NCI-H128 (cell line): Measurements from ENCODE around the gene LMNA.
A peak's percentile ranks its signal among the peaks of the same experiment; 100 is the strongest.
"Not testable (repeated sequence)": the region's sequence is repeated elsewhere in the genome, so short reads cannot be mapped to it uniquely, and the experiment has no call there.

Experiments used
- DNase-seq: peaks from one replicate; lab custom pipeline; 2025; ENCODE audit not compliant: unreplicated experiment; lab: John Stamatoyannopoulos, UW

The LMNA gene

DNA sequence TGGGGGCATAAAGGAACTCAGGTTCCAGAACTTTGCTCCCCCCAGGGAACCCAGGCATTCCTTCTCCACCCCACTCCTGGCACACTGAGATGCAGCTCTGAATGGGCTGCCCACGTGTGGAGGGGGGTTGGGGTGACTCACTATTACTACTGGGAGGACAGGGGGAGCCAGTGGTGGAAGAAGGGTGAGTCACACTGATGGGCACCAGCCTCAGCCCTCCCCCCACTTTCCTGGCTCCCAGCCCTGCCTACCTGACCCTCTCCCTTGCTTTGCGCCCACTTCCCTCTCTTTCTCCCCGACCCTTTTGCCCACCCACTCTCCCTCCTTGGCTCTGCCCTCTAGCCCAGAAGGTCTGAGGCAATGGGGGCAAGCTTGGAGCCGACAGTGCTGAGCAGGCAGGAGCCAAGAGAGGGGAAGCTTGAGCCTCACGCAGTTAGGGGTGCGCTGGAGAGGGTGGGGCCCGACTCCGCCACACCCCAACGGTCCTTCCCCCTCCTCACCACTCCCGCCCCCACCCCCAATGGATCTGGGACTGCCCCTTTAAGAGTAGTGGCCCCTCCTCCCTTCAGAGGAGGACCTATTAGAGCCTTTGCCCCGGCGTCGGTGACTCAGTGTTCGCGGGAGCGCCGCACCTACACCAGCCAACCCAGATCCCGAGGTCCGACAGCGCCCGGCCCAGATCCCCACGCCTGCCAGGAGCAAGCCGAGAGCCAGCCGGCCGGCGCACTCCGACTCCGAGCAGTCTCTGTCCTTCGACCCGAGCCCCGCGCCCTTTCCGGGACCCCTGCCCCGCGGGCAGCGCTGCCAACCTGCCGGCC is at the start of gene LMNA:
LMNA (plus strand) TSS at position 611 of the 818 bp plus-strand sequence. CDS start 208 bp downstream, outside the sequence.
- DNase-seq = peak; percentile 58

DNA sequence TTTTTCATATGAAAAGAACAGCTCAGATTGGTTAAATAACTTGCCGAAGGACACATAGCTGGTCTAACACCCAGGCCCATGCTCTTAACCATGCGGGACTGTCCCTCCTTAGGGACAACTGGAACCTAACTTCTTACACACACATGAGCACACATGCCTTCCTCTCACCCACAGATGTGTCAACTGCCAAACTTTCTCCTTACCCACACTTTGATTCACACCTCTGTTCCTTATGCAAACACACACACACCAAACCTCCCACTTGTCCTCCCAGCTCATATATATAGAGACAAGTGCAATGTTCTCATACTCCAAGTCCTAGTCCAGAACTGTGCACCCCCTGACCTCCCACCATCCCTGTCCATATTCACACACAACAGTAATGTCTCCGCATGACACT is 49.3 kb upstream of the LMNA start:
- no peak for DNase-seq

DNA sequence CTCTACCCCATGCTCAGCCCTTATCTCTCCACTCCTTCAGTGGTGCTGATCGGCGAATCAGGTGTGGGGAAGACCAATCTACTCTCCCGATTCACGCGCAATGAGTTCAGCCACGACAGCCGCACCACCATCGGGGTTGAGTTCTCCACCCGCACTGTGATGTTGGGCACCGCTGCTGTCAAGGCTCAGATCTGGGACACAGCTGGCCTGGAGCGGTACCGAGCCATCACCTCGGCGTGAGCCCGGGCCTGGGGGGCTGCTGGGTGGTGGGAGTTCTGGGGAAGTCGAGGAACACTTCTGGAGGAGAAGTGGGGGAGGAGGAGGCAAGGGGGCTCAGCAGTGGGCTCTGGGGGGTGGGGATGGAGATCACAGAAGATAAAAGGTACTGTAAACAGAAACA is 48.6 kb upstream of the LMNA start:
- DNase-seq = no peak

DNA sequence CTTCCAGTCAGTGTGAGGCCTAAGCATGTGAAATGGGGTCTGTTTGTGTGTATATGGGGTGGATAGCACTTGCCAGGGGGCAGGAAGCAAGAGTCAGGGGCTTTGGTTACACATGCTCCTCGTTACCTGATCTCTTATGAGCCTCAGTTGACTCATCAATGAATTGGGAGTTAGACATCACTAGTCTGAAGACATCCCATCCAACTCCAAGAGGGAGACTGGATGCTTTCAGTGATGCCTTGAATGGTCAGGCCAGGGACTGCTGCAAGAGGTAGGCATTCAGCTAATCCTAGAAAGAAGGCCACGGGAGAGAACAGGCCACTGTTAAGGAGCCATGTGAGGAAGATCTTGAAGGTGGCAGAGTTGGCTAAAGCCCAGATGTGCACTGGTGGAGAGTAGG is 47.2 kb upstream of the LMNA start:
- DNase-seq = no peak

- no peak for DNase-seq
These were observed 44.7 kb upstream of the LMNA start for GRCh38 chr1:156069490-156070455.

- DNase-seq = no peak
These were observed 44.0 kb upstream of the LMNA start for GRCh38 chr1:156070548-156070947.

DNA sequence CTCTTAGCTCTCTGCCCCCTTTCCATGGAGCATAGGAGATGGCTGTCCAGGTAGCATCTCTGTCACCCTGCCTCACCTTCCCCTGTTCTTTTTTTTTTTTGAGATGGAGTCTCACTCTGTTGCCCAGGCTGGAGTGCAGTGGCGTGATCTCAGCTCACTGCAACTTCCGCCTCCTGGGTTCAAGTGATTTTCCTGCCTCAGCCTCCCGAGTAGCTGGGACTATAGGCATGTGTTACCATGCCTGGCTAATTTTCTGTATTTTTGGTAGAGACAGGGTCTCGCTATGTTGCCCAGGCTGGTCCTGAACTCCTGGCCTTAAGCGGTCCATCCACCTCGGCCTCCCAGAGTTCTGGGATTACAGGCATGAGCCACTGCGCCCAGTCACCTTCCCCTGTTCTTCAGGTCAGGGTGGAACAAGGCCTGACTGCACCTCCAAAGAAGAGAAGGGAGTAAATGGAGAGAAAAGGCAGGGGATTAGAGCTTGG is 43.1 kb upstream of the LMNA start:
- not testable (repeated sequence) for DNase-seq

- no peak for DNase-seq
These were observed 42.3 kb upstream of the LMNA start for GRCh38 chr1:156072251-156072650.

DNA sequence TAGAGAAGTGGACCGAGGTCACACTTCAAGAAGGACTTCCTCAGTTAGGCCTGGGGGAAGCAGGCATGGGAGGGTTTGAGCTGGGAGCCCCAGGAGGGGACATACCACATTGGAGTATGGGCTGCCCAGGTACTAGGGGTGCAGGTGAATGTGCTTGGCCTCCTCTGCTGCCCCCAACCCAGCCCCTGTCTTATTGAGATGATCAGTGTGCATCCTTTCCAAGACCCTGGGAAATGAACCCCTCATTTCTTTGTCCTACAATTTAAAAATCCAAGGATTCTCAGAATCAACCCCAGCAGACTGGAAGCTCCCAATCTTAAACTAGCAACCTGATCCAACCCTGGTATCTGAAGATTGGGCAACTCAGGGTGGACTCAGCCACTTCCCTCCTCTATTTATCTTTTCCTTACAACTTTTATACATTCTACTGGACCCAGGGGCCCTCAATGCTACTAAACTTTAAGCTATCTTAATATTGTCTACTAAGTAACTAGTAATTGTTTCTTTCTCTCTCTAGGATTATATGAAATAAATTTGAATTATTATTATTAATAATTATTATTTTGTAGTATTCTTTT is 41.3 kb upstream of the LMNA start:
- no peak for DNase-seq

DNA sequence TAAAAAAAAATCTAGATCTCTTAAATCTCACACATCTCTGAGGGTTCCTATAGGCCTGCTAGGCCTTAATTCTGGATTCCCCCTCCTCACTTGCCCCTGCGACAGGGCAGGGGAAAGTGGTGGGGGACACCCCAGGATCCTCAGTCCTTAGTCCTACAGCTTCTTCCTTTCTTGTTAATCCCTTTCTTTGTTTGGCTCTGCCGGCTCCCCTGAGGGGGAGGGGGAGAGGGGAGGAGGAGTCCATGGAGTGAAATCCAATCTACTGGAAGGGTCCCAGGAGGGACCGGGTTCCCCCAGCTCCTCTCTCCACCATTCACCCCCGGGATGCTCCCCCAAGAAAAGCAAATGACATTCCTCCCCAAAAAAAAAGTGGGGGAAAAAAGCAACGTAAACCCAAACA is 40.8 kb upstream of the LMNA start:
- no peak for DNase-seq

DNA sequence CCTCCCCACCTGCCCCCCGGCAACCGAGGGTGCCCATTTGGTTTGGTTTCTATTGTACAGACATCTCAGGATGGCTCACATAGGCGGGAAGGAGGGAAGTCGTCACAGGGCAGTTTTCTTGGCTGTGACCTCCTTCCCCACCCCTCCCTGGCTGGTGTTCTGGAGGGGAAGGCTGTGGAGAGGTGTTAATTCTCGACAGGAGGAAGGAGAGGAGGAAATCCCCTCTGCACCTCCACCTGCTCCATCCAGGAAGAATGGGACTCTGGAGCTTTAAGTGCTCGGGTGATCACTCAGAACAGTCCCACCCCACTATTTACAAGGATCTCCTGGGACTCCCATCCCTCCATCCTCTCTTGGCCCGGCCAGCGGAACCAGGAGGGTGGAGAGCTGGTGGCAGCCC is 39.9 kb upstream of the LMNA start:
- no peak for DNase-seq

- DNase-seq = no peak
These were observed 39.3 kb upstream of the LMNA start for GRCh38 chr1:156075162-156075561.

GRCh38 chr1:156075775-156076204 is 38.7 kb upstream of the LMNA start:
- no peak for DNase-seq

DNA sequence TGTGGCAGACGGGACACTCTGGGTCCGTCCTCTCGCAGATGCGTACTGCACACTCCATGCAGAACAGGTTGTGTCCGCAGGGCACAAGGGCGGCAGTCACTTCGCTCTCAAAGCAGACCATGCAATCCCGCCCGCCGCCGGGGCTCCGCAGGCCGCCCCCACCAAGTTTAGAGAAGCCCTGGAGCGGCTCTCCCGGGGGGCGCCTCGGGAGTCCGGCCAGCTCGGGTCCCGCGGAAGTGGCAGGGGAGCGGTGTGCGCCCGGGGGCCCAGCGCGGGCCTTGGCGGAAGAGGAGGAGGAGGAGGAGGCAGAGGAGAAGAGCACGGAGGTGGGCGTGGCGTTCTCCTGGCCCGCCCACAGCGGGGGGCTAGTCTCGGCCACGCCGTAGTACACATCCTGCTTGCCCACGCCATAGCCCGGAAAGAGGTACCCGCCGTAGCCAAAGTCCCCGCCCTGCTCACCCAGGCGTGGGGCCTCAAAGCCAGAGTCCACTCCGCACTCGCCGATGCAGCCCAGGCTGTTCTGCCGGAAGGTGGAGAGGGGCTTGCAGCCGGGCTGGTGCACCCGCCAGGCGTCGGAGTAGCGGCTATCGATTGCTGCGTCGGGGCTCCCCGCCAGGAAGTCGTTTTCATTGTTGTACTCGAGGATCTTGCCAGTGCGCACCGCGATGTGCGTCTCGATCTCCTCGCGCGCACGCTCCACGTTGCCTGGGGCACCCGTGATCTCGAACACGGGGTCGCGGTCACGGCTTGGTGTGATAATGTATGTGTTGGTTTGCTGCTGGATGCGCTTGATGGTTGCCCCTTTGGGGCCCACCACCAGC is 37.7 kb upstream of the LMNA start:
- DNase-seq = no peak

- DNase-seq = no peak
These were observed 37.1 kb upstream of the LMNA start for GRCh38 chr1:156077430-156077760.

DNA sequence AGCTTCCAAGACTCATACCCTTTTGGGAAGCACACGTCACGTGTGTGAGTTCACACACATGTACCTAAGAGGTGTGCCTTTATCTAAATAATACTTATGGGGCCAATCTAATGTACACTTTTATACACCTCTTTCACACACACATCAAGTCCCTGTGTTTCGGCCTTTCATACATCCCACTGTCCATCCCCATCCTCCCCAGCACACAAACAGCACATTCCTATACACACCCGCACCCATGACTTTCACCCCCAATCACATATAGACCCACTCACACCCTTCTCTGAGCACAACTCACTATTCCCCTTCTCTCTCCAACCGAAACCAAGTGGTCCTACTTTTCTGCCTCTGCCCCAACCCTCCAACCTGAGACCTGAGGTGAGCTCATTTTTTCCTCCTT is 35.8 kb upstream of the LMNA start:
- no peak for DNase-seq

DNA sequence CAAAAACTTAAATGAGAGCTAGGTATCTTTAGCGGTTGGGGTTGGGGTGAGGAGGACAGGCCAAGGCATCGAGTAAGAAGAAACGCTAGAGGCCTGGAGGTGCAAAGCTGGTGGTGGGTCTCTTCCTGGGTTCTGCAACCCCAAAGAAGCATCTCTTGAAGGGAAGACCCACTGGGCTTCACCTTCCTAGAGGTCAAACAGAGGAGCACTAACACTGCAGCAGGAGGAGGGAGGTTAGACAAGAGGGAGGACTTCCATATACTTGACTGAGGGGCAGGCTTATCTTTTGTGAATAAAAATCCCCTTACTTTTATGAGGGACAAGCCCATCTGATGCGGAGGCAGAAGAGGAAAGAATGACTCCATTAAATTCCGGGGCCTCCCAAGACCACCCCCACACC is 34.7 kb upstream of the LMNA start:
- DNase-seq = no peak

GRCh38 chr1:156080241-156080862 is 34.2 kb upstream of the LMNA start:
- no peak for DNase-seq

DNA sequence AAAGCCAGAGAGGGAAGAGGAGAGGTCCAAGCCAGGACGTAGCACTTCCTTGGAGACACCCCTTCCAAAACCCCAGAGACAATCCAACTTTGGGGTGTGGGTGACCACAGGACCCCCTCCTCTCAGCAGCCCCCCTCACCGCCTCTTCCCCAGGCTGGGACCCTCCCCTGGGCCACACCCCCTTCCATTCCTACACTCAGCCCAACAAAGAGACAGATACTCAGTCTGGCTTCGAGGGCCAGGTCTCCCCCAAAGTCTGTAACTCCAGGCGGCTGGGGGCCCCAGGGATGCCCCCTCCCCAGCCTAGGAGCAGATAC is 33.7 kb upstream of the LMNA start:
- DNase-seq = no peak

DNA sequence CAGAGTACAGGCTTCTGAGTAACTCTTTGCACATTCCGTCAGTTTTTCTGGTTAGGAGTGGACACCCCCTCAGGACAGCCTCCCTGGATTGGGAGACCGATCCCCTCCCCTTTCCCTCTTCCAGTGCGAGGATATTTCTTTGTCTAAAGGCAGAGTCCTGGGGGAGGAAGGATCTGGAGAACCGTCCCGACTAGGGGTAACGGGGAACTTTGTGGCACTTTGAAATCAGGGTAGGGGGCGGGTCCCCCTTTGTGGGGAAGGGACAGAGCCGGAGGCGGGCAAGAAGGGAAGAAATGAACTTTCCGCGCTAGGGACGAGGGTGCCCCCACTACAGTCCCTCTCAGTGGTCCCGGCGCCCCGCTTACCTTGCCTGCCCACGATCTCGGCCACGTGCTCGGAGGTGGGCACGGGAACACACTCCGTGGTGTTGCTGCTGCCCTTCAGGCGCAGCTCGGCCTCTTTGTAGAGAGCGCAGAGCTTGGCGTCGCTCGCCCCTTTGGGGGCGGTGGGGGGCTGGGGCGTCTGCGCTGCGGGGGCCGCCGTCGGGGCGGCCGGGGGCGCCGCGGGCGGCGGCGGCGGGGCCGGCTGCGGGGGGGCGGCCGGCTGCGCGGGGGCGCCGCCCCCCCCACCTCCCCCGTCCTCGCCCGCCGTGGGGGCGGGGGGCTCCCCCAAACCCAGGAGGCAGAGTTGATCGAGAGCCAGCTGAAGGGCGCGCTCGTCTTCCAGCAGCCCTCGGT is 33.2 kb upstream of the LMNA start:
- DNase-seq = no peak
